HepG2 (cell line): Measurements from ENCODE around the gene ACE. TPM values are rescaled to one million over a fixed set of nuclear protein-coding genes. Genes with fewer than 3 reads are reported as not detected.

ENCODE experiments used
- ATF7-NPFF ChIP-seq: sonication (generic); formaldehyde crosslinking; IDR thresholded peaks from 2 replicates; pipeline ENCODE4 v1.8.1; 2023; ENCODE audit warnings: mild to moderate bottlenecking, low read depth, missing genetic modification reagents, moderate library complexity
- CSRNP1 ChIP-seq: sonication (generic); formaldehyde crosslinking; IDR thresholded peaks from 2 replicates; pipeline ENCODE4 v1.8.1; 2023; ENCODE audit warnings: mild to moderate bottlenecking, missing genetic modification reagents
- DBP ChIP-seq: sonication (generic); formaldehyde crosslinking; IDR thresholded peaks from 2 replicates; pipeline ENCODE4 v1.4.0; 2020; ENCODE audit warnings: missing genetic modification reagents; ENCODE audit errors: not compliant biosample characterization
- EHMT2 ChIP-seq: fragments of 200-600 bp; sonication (generic); IDR thresholded peaks from 2 replicates; pipeline ENCODE4 v1.7.0; 2017; ENCODE audit warnings: antibody characterized with exemption, low read depth, low read length, borderline replicate concordance
- ESRRA ChIP-seq: sonication (generic); formaldehyde crosslinking; IDR thresholded peaks from 2 replicates; pipeline ENCODE4 v1.5.1; 2020; ENCODE audit warnings: mild to moderate bottlenecking, low read depth, missing genetic modification reagents
- IRF1 ChIP-seq: sonication (generic); formaldehyde crosslinking; IDR thresholded peaks from 2 replicates; pipeline ENCODE4 v1.4.0; 2020; ENCODE audit warnings: low read depth, mild to moderate bottlenecking, missing genetic modification reagents
- KAT7 ChIP-seq: IDR thresholded peaks from 2 replicates; pipeline ENCODE4 v1.6.1; 2018; ENCODE audit warnings: borderline replicate concordance, missing compliant biosample characterization
- MAFF ChIP-seq: IDR thresholded peaks from 2 replicates; pipeline ENCODE4 v1.6.1; 2011; ENCODE audit warnings: low read depth, low read length, improper control_type of control experiment
- MAFK ChIP-seq, 2 experiments: IDR thresholded peaks in 1 of 2; conservative IDR thresholded peaks in 1 of 2; 2 replicates each; pipeline ENCODE4 v1.6.1; 2011; ENCODE audit warnings: improper control_type of control experiment in 2 of 2, low read length in 2 of 2
- NR2F1 ChIP-seq, 2 experiments: fragments of 450-650 bp in 1 of 2; formaldehyde crosslinking in 1 of 2; IDR thresholded peaks; 2 replicates each; pipeline versions ENCODE4 v1.5.0 to v1.6.1; 2016 to 2020; ENCODE audit warnings: mild to moderate bottlenecking in 1 of 2, missing compliant biosample characterization in 1 of 2, missing genetic modification reagents in 1 of 2, moderate library complexity in 1 of 2
- PRDM15 ChIP-seq: sonication (generic); formaldehyde crosslinking; IDR thresholded peaks from 2 replicates; pipeline ENCODE4 v1.4.0; 2020; ENCODE audit warnings: missing genetic modification reagents
- REL ChIP-seq: sonication (generic); formaldehyde crosslinking; conservative IDR thresholded peaks from 2 replicates; pipeline ENCODE4 v1.8.0; 2022; ENCODE audit warnings: mild to moderate bottlenecking, missing genetic modification reagents, moderate library complexity
- SMARCE1 ChIP-seq: fragments of 450-650 bp; IDR thresholded peaks from 2 replicates; pipeline ENCODE4 v1.6.1; 2017; ENCODE audit warnings: borderline replicate concordance
- THAP7 ChIP-seq: sonication (generic); formaldehyde crosslinking; IDR thresholded peaks from 2 replicates; pipeline ENCODE4 v1.8.1; 2023; ENCODE audit warnings: mild to moderate bottlenecking, missing genetic modification reagents
- TOPORS ChIP-seq: sonication (generic); formaldehyde crosslinking; IDR thresholded peaks from 2 replicates; pipeline ENCODE4 v1.8.0; 2023; ENCODE audit warnings: mild to moderate bottlenecking, missing genetic modification reagents
- ZMYM2 ChIP-seq: sonication (generic); formaldehyde crosslinking; IDR thresholded peaks from 2 replicates; pipeline ENCODE4 v1.8.0; 2022; ENCODE audit warnings: mild to moderate bottlenecking, missing genetic modification reagents
- ZNF329 ChIP-seq: sonication (generic); formaldehyde crosslinking; IDR thresholded peaks from 2 replicates; pipeline ENCODE4 v1.9.0; 2021; ENCODE audit warnings: low read depth, mild to moderate bottlenecking, missing genetic modification reagents
- ZNF616 ChIP-seq: sonication (generic); formaldehyde crosslinking; IDR thresholded peaks from 2 replicates; pipeline ENCODE4 v1.5.0; 2020; ENCODE audit warnings: low read depth, mild to moderate bottlenecking, missing genetic modification reagents
- ZNF629 ChIP-seq: sonication (generic); formaldehyde crosslinking; conservative IDR thresholded peaks from 2 replicates; pipeline ENCODE4 v1.5.0; 2020; ENCODE audit warnings: missing genetic modification reagents
- ZZZ3 ChIP-seq: sonication (generic); formaldehyde crosslinking; IDR thresholded peaks from 2 replicates; pipeline ENCODE4 v1.4.0; 2020; ENCODE audit warnings: missing genetic modification reagents, mild to moderate bottlenecking, borderline replicate concordance
- polyA plus RNA-seq, 8 experiments: library from polyadenylated mRNA; depleted of rRNA in 3 of 8; stranded (reverse) in 7 of 8; unstranded in 1 of 8; fragments of >200 nt; fragmentation: Illumina TruSeq in 4 of 8; extraction: Trizol in 4 of 8; gene quantifications; 2 replicates each; pipeline versions ENCODE4 v1.2.1 to v1.2.3, GENCODE V29; 2011 to 2016; ENCODE audit warnings: low read depth in 4 of 8, missing spikeins in 1 of 8, mixed read lengths in 1 of 8; ENCODE audit not compliant: insufficient read depth in 1 of 8
- total RNA-seq, 5 experiments: library from RNA; depleted of rRNA; stranded (reverse); fragments of >200 nt; fragmentation: Illumina TruSeq; extraction: Trizol; gene quantifications; 2 replicates each; pipeline ENCODE4 v1.2.3, GENCODE V29; 2016; ENCODE audit warnings: low read depth in 1 of 5

Gene ACE
- total and polyA plus RNA-seq, 2 of the 13 experiments (the other 11 are each of a cell fraction or from before 2014, with no cell fraction given) = 0.08 to 0.13 TPM

- TF ChIP-seq PRDM15 (CRISPR knock-in tag) (no peak), THAP7 (no peak), ZMYM2 (CRISPR knock-in tag) (no peak), ZNF616 (CRISPR knock-in tag) (no peak), KAT7 (CRISPR knock-in tag) (0 out of 2 replicates have a peak, but pooled peaks have one; percentile 7), ATF7-NPFF (CRISPR knock-in tag) (peak; percentile 83; the same call in 1 of the 2 replicates), ESRRA (CRISPR knock-in tag) (0 out of 2 replicates have a peak, but pooled peaks have one; percentile 62), ZNF629 (peak; percentile 42; the same call in 1 of the 2 replicates), SMARCE1 (no peak), MAFF (no peak), CSRNP1 (CRISPR knock-in tag) (peak; percentile 62; the same call in 1 of the 2 replicates), EHMT2 (peak; percentile 94; the same call in 1 of the 2 replicates), REL (no peak), TOPORS (CRISPR knock-in tag) (0 out of 2 replicates have a peak, but pooled peaks have one; percentile 13), ZNF329 (0 out of 2 replicates have a peak, but pooled peaks have one; percentile 61), MAFK (conservative IDR thresholded peaks at IDR 0.05 in 1 of 2, IDR thresholded peaks at IDR 0.05 in 1 of 2; ENCODE audit: low read length in 2 of 2) (no peak), DBP (no peak), IRF1 (CRISPR knock-in tag) (no peak), NR2F1 (CRISPR knock-in tag; IDR thresholded peaks at IDR 0.05) (peak in 1 of 2 experiments; percentile 11; a peak in 1 of 4 replicates), ZZZ3 (CRISPR knock-in tag) (no peak)
Measured at GRCh38 chr17:63519972-63520882, 43.4 kb downstream of the ACE start (continued).
